DND-41 (cell line): ENCODE results near the gene CD74.

ENCODE experiments used
- ATAC-seq: fragments of 200-7000 bp; cut with Tn5 transposase; 3 replicates; pipeline ENCODE4 v1.9.1; 2021; ENCODE audit warnings: low read depth; ENCODE audit not compliant: insufficient read depth
- DNase-seq: peaks from one replicate; pipeline ENCODE4 v3.0.0-alpha.2; 2020
- H2AFZ ChIP-seq: 2 replicates; pipeline ENCODE4 v1.6.0; 2012; ENCODE audit warnings: low read depth, low read length
- H3K27ac ChIP-seq: 2 replicates; pipeline ENCODE4 v1.5.1; 2012; ENCODE audit warnings: low read length, inconsistent platforms
- H3K27me3 ChIP-seq: fragments of 200-600 bp; sonication (generic); 2 replicates; pipeline ENCODE4 v1.6.0; 2012; ENCODE audit warnings: low read length, mild to moderate bottlenecking, inconsistent platforms; ENCODE audit not compliant: insufficient read depth, poor library complexity
- H3K36me3 ChIP-seq: 2 replicates; pipeline ENCODE4 v1.5.1; 2012; ENCODE audit warnings: low read length, inconsistent platforms; ENCODE audit not compliant: insufficient read depth
- H3K4me1 ChIP-seq: 2 replicates; pipeline ENCODE4 v1.5.1; 2012; ENCODE audit warnings: mild to moderate bottlenecking, low read length; ENCODE audit not compliant: insufficient read depth
- H3K4me2 ChIP-seq: 2 replicates; pipeline ENCODE4 v1.6.0; 2012; ENCODE audit warnings: mild to moderate bottlenecking, moderate library complexity, low read length, inconsistent platforms; ENCODE audit not compliant: insufficient read depth
- H3K4me3 ChIP-seq, 2 experiments: fragments of 200-600 bp in 1 of 2; shearing (Covaris generic) in 1 of 2; 2 replicates each; pipeline ENCODE4 v1.5.1; 2012 to 2016; ENCODE audit warnings: inconsistent platforms in 2 of 2, low read length in 2 of 2, mild to moderate bottlenecking in 2 of 2, low read depth in 1 of 2, moderate library complexity in 1 of 2
- H3K79me2 ChIP-seq: 2 replicates; pipeline ENCODE4 v1.6.0; 2012; ENCODE audit warnings: low read length, inconsistent platforms; ENCODE audit not compliant: insufficient read depth
- H3K9ac ChIP-seq: 2 replicates; pipeline ENCODE4 v1.6.0; 2012; ENCODE audit warnings: low read depth, mild to moderate bottlenecking, inconsistent platforms, low read length, moderate library complexity
- H3K9me3 ChIP-seq: 2 replicates; pipeline ENCODE4 v1.5.1; 2012; ENCODE audit warnings: low read length, moderate library complexity, mild to moderate bottlenecking, inconsistent platforms; ENCODE audit not compliant: insufficient read depth, severe bottlenecking
- H4K20me1 ChIP-seq: 2 replicates; pipeline ENCODE4 v1.6.0; 2012; ENCODE audit warnings: low read length; ENCODE audit not compliant: insufficient read depth
- EZH2 ChIP-seq: IDR thresholded peaks from 3 replicates; pipeline ENCODE4 v1.6.1; 2012; ENCODE audit warnings: borderline replicate concordance, low read depth, mild to moderate bottlenecking, moderate library complexity, low read length, inconsistent platforms; ENCODE audit not compliant: severe bottlenecking
- TF ChIP-seq, protein P1 (sequence below): IDR thresholded peaks from 2 replicates; pipeline ENCODE4 v1.5.1; 2012; ENCODE audit warnings: borderline replicate concordance, low read length, moderate library complexity, mild to moderate bottlenecking; ENCODE audit not compliant: poor library complexity, severe bottlenecking; ENCODE audit errors: extremely low read depth

Gene CD74

DNA sequence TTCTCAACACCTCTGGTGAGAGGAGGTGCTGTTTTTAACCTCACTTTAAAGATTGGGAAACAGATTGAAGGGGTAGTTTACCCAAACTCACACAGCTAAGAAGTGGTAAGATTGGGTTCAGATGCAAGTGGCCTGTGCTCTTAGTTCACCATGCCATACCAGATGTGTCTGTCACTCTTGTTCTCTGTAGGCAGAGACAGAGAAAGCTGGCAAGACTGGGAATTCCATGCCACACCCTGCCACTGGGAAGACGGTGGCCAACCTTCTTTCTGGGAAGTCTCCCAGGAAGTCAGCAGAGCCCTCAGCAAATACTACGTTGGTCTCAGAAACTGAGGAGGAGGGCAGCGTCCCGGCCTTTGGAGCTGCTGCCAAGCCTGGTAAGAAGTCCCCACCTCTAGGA, 44.2 kb downstream of the CD74 start:
- Histone ChIP-seq H3K9ac (no peak overlapping the region), H2AFZ (no peak overlapping the region), H3K4me1 (no peaks in the 10 kb centered on the region), H3K27ac (no peak overlapping the region), H3K9me3 (no peaks in the 10 kb centered on the region), H3K79me2 (no peaks in the 10 kb centered on the region), H3K27me3 (no peaks in the 10 kb centered on the region), H3K4me3 (no peak overlapping the region), H3K36me3 (peaks cover 95% of the 10 kb centered on the region), H4K20me1 (peaks cover 17% of the 10 kb centered on the region), H3K4me2 (no peak overlapping the region)
- TF ChIP-seq, protein P1, sequence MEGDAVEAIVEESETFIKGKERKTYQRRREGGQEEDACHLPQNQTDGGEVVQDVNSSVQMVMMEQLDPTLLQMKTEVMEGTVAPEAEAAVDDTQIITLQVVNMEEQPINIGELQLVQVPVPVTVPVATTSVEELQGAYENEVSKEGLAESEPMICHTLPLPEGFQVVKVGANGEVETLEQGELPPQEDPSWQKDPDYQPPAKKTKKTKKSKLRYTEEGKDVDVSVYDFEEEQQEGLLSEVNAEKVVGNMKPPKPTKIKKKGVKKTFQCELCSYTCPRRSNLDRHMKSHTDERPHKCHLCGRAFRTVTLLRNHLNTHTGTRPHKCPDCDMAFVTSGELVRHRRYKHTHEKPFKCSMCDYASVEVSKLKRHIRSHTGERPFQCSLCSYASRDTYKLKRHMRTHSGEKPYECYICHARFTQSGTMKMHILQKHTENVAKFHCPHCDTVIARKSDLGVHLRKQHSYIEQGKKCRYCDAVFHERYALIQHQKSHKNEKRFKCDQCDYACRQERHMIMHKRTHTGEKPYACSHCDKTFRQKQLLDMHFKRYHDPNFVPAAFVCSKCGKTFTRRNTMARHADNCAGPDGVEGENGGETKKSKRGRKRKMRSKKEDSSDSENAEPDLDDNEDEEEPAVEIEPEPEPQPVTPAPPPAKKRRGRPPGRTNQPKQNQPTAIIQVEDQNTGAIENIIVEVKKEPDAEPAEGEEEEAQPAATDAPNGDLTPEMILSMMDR = no peak
- no peak for TF ChIP-seq EZH2
- ATAC-seq = no peak
- DNase-seq = no peak

DNA sequence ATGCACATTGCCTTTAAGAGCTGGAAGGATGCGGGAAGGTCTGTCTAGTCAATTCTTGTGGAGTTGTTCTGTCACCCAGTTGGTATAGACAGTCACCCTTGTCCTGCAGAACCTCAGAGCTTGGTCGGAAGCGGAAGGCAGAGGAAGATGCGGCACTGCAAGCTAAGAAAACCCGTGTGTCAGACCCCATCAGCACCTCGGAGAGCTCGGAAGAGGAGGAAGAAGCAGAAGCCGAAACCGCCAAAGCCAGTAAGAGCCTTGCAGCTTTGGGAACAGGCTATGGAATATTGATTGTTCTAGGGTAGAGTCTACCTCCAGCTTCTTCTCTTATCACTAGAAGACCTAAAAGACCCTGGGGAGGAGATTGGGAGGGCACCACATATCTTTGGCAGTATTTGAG, 48.7 kb downstream of the CD74 start:
- Histone ChIP-seq H3K9ac (no peak overlapping the region), H3K9me3 (no peaks in the 10 kb centered on the region), H3K4me3 (no peak overlapping the region), H3K79me2 (peaks cover 36% of the 10 kb centered on the region), H2AFZ (no peak overlapping the region), H3K4me2 (no peak overlapping the region), H3K27ac (no peak overlapping the region), H3K4me1 (peaks cover 20% of the 10 kb centered on the region), H3K27me3 (no peaks in the 10 kb centered on the region), H3K36me3 (peaks cover 92% of the 10 kb centered on the region), H4K20me1 (peaks cover 43% of the 10 kb centered on the region; the same call in 1 of the 2 replicates)
- TF ChIP-seq, protein P1 = no peak
- no peak for TF ChIP-seq EZH2
- ATAC-seq (no peak), DNase-seq (no peak)

DNA sequence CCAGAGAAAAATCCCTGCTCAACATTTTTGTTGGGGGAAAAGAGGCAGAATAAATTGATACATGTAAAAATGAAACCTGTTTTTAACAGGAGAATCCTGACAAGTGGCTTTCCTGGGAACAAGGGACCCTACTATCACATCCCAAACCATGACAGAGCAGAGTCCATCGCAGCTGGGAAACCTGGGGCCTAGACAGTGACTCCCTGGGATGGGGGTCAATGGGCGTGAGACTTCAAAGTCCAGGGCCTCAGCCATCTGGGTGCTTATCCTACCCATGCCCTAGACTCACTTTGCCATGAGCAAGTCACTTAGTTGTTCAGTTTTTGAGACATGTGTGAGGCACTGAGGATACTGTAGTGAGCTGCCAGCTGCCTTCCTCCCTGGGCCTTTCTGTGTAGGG, 49.5 kb downstream of the CD74 start:
- Histone ChIP-seq H3K4me3 (no peak overlapping the region), H3K79me2 (peaks cover 44% of the 10 kb centered on the region), H3K27ac (no peak overlapping the region), H3K4me1 (peaks cover 28% of the 10 kb centered on the region), H3K9me3 (no peaks in the 10 kb centered on the region), H3K36me3 (peaks cover 84% of the 10 kb centered on the region), H3K4me2 (no peak overlapping the region), H3K9ac (no peak overlapping the region), H4K20me1 (peaks cover 43% of the 10 kb centered on the region; the same call in 1 of the 2 replicates), H3K27me3 (no peaks in the 10 kb centered on the region), H2AFZ (no peak overlapping the region)
- DNase-seq (no peak), ATAC-seq (no peak)
- no peak for TF ChIP-seq EZH2
- TF ChIP-seq, protein P1 = no peak

DNA sequence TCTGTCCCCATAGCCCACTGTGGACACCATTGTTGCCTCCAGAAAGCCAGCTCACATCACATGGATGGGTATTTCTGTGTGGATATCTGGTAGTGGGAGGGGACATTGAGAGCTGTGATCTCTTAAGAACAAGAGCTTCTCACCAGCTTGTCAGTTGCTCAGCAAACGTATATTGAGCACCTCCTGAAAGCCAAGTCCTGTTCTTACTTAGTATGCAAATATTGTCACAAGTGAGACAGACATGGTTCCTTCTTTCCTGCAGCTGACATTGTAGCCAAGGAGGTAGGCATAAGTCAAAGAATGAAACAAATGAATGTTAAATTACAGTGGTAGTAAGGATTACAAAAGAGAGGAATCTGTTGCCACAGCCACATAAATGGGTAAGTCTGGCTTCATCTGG, 51.4 kb downstream of the CD74 start:
- Histone ChIP-seq H3K27ac (no peak overlapping the region), H2AFZ (no peak overlapping the region), H3K27me3 (no peaks in the 10 kb centered on the region), H3K36me3 (peaks cover 71% of the 10 kb centered on the region), H4K20me1 (peaks cover 43% of the 10 kb centered on the region; the same call in 1 of the 2 replicates), H3K4me2 (no peak overlapping the region), H3K4me3 (no peak overlapping the region), H3K9ac (no peak overlapping the region), H3K4me1 (peaks cover 35% of the 10 kb centered on the region), H3K9me3 (no peaks in the 10 kb centered on the region), H3K79me2 (peaks cover 51% of the 10 kb centered on the region)
- ATAC-seq = no peak
- TF ChIP-seq EZH2 = no peak
- TF ChIP-seq, protein P1 = no peak
- no peak for DNase-seq
